GM12878 (cell line): ENCODE measurements around the gene TRIM38. TPM values are rescaled to one million over a fixed set of nuclear protein-coding genes. Genes with fewer than 3 reads are reported as not detected.

Experiments
- BCLAF1 ChIP-seq: fragments of 450-650 bp; IDR thresholded peaks from 2 replicates; pipeline ENCODE4 v1.6.1; 2017; ENCODE audit warnings: antibody characterized with exemption, mild to moderate bottlenecking, moderate library complexity
- FOS ChIP-seq: IDR thresholded peaks from 3 replicates; pipeline ENCODE4 v1.6.1; 2011; ENCODE audit warnings: borderline replicate concordance; ENCODE audit not compliant: insufficient read length; ENCODE audit errors: extremely low read depth
- FOXM1 ChIP-seq: IDR thresholded peaks from 2 replicates; pipeline ENCODE4 v1.6.1; 2012; ENCODE audit warnings: low read depth, mild to moderate bottlenecking, inconsistent platforms, low read length, moderate library complexity
- HCFC1 ChIP-seq: fragments of 150-350 bp; IDR thresholded peaks from 2 replicates; pipeline ENCODE4 v1.6.1; 2014; ENCODE audit warnings: low read length
- LARP7 ChIP-seq: fragments of 450-650 bp; IDR thresholded peaks from 2 replicates; pipeline ENCODE4 v1.6.1; 2017; ENCODE audit warnings: mild to moderate bottlenecking
- PAX5 ChIP-seq: IDR thresholded peaks from 2 replicates; pipeline ENCODE4 v1.6.1; 2011; ENCODE audit warnings: low read depth, low read length, borderline replicate concordance
- RFX5 ChIP-seq: IDR thresholded peaks from 2 replicates; pipeline ENCODE4 v1.6.1; 2011; ENCODE audit warnings: low read depth, low read length, improper control_type of control experiment
- SP1 ChIP-seq: IDR thresholded peaks from one replicate; pipeline ENCODE4 v1.6.1; 2011; ENCODE audit warnings: low read depth, low read length
- SREBF2 ChIP-seq: IDR thresholded peaks from 2 replicates; pipeline ENCODE4 v1.6.1; 2012; ENCODE audit warnings: mild to moderate bottlenecking, low read length
- STAT3 ChIP-seq: IDR thresholded peaks from 2 replicates; pipeline ENCODE4 v1.6.1; 2011; ENCODE audit warnings: low read depth, low read length, improper control_type of control experiment
- SUPT20H ChIP-seq: IDR thresholded peaks from 2 replicates; pipeline ENCODE4 v1.6.1; 2011; ENCODE audit warnings: low read depth, mild to moderate bottlenecking, low read length, moderate library complexity, borderline replicate concordance; ENCODE audit not compliant: control insufficient read depth
- USF1 ChIP-seq: IDR thresholded peaks from 2 replicates; pipeline ENCODE4 v1.6.1; 2011; ENCODE audit warnings: borderline replicate concordance, low read depth, mild to moderate bottlenecking, moderate library complexity, mixed read lengths, low read length; ENCODE audit not compliant: insufficient read depth; ENCODE audit errors: extremely low read length
- ZNF24 ChIP-seq: fragments of 450-650 bp; IDR thresholded peaks from 2 replicates; pipeline ENCODE4 v1.6.1; 2017; ENCODE audit warnings: antibody characterized with exemption, mild to moderate bottlenecking
- polyA plus RNA-seq, 11 experiments: library from polyadenylated mRNA; depleted of rRNA in 4 of 11; unstranded in 6 of 11; stranded (reverse) in 5 of 11; fragments of >200 nt; fragmentation: Nextera tagmentation in 4 of 11; fragmentation: Illumina TruSeq in 1 of 11; extraction: Ambion mirVana in 4 of 11; extraction: Trizol in 1 of 11; gene quantifications; 1 replicate in 1 of 11; 2 replicates in 10 of 11; pipeline versions ENCODE4 v1.2.1 to v1.2.3, GENCODE V29; 2011 to 2016; ENCODE audit warnings: inconsistent platforms in 2 of 11, missing spikeins in 2 of 11, low read depth in 1 of 11
- total RNA-seq, 4 experiments: library from RNA; depleted of rRNA in 3 of 4; stranded (reverse); fragments of >200 nt in 3 of 4; fragmentation: Illumina TruSeq in 1 of 4; extraction: Trizol in 1 of 4; gene quantifications; 2 replicates each; pipeline versions ENCODE4 v1.2.1 to v1.2.3, GENCODE V29; 2013 to 2021
- TF ChIP-seq, protein P1 (sequence below): fragments of 450-650 bp; IDR thresholded peaks from 2 replicates; pipeline ENCODE4 v1.6.1; 2017; ENCODE audit warnings: low read depth, mild to moderate bottlenecking, moderate library complexity
- TF ChIP-seq, protein P2 (sequence below): fragments of 450-650 bp; formaldehyde crosslinking; IDR thresholded peaks from 2 replicates; pipeline ENCODE4 v1.5.0; 2022; ENCODE audit warnings: mild to moderate bottlenecking, missing genetic modification characterization
- TF ChIP-seq, protein P3 (sequence below): fragments of 450-650 bp; formaldehyde crosslinking; IDR thresholded peaks from 2 replicates; pipeline ENCODE4 v1.4.0; 2020; ENCODE audit warnings: mild to moderate bottlenecking, moderate library complexity

TRIM38 gene
- total and polyA plus RNA-seq, 10 of the 15 experiments (the other 5 are each of a cell fraction or from before 2014, with no cell fraction given): 4.5 to 14.7 (median 11.1) TPM

GRCh38 chr6:26020329-26021000, 57.9 kb downstream of the TRIM38 start (continued):
- TF ChIP-seq RFX5 (peak; percentile 92), SREBF2 (no peak), SUPT20H (no peak), FOXM1 (0 out of 2 replicates have a peak, but pooled peaks have one; percentile 8), FOS (peak; percentile 62), LARP7 (peak; percentile 83; the same call in 1 of the 2 replicates), USF1 (no peak), ZNF24 (no peak), STAT3 (no peak), PAX5 (peak; percentile 65; the same call in 1 of the 2 replicates), BCLAF1 (no peak), SP1 (peak; percentile 89), HCFC1 (no peak)
- TF ChIP-seq, protein P1, sequence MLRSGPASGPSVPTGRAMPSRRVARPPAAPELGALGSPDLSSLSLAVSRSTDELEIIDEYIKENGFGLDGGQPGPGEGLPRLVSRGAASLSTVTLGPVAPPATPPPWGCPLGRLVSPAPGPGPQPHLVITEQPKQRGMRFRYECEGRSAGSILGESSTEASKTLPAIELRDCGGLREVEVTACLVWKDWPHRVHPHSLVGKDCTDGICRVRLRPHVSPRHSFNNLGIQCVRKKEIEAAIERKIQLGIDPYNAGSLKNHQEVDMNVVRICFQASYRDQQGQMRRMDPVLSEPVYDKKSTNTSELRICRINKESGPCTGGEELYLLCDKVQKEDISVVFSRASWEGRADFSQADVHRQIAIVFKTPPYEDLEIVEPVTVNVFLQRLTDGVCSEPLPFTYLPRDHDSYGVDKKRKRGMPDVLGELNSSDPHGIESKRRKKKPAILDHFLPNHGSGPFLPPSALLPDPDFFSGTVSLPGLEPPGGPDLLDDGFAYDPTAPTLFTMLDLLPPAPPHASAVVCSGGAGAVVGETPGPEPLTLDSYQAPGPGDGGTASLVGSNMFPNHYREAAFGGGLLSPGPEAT: peak; percentile 36; the same call in 1 of the 2 replicates
- TF ChIP-seq, protein P2, sequence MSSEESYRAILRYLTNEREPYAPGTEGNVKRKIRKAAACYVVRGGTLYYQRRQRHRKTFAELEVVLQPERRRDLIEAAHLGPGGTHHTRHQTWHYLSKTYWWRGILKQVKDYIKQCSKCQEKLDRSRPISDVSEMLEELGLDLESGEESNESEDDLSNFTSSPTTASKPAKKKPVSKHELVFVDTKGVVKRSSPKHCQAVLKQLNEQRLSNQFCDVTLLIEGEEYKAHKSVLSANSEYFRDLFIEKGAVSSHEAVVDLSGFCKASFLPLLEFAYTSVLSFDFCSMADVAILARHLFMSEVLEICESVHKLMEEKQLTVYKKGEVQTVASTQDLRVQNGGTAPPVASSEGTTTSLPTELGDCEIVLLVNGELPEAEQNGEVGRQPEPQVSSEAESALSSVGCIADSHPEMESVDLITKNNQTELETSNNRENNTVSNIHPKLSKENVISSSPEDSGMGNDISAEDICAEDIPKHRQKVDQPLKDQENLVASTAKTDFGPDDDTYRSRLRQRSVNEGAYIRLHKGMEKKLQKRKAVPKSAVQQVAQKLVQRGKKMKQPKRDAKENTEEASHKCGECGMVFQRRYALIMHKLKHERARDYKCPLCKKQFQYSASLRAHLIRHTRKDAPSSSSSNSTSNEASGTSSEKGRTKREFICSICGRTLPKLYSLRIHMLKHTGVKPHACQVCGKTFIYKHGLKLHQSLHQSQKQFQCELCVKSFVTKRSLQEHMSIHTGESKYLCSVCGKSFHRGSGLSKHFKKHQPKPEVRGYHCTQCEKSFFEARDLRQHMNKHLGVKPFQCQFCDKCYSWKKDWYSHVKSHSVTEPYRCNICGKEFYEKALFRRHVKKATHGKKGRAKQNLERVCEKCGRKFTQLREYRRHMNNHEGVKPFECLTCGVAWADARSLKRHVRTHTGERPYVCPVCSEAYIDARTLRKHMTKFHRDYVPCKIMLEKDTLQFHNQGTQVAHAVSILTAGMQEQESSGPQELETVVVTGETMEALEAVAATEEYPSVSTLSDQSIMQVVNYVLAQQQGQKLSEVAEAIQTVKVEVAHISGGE (CRISPR knock-in tag): no peak
- TF ChIP-seq, protein P3, sequence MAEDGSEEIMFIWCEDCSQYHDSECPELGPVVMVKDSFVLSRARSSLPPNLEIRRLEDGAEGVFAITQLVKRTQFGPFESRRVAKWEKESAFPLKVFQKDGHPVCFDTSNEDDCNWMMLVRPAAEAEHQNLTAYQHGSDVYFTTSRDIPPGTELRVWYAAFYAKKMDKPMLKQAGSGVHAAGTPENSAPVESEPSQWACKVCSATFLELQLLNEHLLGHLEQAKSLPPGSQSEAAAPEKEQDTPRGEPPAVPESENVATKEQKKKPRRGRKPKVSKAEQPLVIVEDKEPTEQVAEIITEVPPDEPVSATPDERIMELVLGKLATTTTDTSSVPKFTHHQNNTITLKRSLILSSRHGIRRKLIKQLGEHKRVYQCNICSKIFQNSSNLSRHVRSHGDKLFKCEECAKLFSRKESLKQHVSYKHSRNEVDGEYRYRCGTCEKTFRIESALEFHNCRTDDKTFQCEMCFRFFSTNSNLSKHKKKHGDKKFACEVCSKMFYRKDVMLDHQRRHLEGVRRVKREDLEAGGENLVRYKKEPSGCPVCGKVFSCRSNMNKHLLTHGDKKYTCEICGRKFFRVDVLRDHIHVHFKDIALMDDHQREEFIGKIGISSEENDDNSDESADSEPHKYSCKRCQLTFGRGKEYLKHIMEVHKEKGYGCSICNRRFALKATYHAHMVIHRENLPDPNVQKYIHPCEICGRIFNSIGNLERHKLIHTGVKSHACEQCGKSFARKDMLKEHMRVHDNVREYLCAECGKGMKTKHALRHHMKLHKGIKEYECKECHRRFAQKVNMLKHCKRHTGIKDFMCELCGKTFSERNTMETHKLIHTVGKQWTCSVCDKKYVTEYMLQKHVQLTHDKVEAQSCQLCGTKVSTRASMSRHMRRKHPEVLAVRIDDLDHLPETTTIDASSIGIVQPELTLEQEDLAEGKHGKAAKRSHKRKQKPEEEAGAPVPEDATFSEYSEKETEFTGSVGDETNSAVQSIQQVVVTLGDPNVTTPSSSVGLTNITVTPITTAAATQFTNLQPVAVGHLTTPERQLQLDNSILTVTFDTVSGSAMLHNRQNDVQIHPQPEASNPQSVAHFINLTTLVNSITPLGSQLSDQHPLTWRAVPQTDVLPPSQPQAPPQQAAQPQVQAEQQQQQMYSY (CRISPR knock-in tag): peak; percentile 6; the same call in 1 of the 2 replicates
